Putamen (tissue), 1 donor: ENCODE data around the gene PCNX4.

Experiments
- DNase-seq: peaks from one replicate; pipeline ENCODE4 v3.0.0-alpha.2; 2016; ENCODE audit warnings: low spot score

Gene PCNX4

DNA sequence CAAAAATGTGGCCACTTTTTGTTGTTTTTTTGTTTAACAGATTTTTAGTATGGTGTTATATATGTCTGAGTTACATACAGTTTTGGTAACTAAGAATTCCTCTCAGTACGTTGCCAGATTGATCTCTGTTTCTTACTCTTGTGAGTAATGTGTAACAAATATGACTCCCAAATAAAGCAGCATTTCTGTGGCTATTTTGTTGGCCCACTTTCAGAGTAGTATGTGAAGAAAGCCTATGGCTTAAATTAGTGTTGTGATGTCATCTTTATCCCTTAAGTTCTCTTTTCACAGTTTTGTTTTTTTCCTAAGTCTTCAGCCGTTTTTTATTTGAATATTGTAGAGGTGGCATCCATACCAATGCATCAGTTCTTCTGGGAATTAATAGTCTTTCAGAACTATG lies 10.7 kb downstream of the PCNX4 start:
- no peak for DNase-seq

DNA sequence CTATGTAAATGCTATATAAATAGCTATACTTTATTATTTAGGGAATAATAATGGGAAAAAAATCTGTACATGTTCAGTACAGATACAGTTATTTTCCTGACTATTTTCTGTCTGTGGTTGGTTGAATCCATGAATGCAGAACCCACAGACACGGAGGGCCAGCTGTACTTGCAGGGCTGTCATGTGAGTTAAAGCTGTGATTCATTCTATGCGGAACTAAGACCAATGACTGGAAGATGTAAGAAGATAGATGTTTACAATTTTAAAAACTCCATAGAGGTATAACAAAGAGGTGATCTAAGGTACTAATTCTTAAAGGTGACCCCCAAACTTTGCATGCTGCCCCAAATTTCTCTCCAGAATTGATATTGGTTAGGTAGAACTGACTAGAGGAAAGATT lies 14.6 kb downstream of the PCNX4 start:
- peak; percentile 35 for DNase-seq

DNA sequence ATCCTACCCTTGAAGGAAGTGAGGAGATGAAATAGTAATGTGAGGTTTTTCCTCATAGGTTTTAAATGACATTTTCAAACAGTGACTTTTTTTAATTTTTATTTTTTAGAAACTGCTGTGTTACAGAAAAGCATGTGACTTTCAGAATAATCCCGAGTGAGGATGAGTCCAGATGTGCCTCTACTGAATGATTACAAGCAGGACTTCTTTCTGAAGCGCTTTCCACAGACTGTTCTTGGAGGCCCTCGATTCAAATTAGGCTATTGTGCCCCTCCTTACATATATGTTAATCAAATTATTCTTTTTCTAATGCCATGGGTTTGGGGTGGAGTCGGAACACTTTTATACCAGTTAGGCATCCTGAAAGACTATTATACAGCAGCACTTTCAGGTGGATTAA lies 15.8 kb downstream of the PCNX4 start:
- DNase-seq = no peak

DNA sequence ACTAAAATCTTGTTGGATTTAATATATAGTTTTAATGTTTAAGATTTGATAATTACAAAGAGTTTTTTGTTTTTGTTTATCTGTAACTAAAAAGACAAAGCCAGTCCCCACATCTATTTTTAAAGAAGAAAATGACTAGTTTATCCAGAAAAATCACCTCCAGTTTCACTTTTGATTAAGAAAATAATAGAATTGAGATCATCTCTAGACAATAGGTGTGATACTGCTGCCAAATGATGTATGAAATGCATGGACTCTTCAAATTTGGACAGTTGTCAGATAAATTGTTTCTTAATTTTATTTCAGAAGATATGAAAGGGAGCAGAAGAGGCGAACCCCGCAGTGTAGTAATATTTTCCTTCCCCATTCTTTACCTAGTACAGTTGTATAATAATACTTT lies 20.0 kb downstream of the PCNX4 start:
- DNase-seq = no peak

DNA sequence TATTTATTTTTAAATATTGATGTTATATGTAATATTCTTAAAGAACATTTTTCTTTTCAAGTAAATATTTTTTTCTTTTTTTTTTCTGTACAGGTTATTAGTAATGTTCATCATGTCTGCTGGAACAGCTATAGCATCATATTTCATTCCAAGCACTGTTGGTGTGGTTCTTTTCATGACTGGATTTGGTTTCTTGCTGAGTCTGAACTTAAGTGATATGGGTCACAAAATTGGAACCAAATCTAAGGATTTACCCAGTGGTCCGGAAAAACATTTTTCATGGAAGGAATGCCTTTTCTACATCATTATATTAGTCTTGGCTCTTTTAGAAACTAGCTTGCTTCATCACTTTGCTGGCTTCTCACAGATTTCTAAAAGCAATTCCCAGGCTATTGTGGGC lies 23.2 kb downstream of the PCNX4 start:
- no peak for DNase-seq

DNA sequence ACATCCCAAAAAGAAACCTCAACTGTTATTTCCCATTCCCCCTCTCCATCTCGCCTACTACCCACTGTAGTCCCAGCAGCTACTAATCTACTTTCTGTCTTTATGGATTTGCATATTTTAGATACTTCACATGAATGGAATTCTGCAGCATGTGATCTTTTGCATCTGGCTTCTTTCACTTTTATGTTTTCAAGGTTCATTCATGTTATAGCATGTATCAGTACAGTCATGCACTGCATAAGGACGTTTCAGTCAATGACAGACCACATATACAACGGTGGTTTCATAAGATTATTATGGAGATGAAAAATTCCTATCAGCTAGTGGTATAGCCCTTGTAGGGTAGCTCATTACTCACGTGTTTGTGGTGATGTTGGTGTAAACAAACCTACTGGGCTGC lies 24.5 kb downstream of the PCNX4 start:
- no peak for DNase-seq

DNA sequence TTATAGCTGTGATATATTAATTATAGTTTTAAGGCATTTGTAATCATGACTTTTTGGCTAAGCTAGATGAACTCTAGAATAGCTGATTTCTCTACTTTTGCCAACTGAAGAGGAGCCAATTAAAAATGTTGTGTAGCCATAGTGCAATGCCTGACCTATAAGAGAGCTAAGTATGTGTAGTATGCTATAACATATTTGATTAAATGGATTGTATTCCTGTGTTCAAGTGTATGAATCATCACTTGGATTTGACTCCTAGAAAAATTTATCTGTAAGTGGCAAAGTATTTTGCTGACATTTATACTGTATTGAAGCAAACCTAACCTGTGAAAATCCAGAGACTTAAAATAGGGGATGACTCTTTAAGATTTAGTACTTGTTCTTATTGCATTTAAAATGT lies 34.2 kb downstream of the PCNX4 start:
- no peak for DNase-seq

DNA sequence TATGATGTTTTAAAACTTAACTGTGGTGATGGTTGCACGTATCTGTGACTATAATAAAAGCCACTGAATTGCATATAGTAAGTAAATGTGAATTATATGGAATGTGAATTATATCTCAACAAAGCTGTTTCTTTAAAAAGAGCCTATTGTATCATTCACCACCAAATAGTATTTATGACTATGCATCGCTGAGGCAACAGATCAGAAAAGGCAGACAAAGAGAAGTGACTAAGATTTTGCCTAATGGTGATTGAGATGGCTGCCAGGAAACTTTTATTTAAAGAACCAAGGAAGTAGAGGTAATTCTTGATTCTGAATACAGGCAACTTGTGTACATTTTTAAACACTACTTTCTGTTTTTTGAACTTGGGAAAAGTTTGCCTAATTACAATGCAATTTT lies 41.8 kb downstream of the PCNX4 start:
- DNase-seq = no peak

DNA sequence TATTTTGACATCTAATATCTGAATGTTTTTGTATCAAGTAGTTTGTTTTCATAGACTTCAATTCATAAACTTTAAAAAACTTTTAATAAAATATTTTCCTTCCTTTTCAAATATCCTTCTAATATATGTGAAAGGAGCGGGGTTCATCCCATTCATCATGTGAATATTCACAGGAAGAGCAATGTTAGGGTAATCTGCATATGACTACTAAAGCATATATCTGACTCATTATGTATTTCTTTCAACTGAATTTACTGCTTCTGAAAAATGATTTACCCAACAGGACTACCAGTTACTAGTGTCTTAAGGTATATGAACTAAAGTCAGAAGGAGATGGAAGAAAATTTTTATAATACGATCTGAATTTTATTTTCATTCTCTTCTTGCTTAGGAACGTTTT lies 43.0 kb downstream of the PCNX4 start:
- no peak for DNase-seq

DNA sequence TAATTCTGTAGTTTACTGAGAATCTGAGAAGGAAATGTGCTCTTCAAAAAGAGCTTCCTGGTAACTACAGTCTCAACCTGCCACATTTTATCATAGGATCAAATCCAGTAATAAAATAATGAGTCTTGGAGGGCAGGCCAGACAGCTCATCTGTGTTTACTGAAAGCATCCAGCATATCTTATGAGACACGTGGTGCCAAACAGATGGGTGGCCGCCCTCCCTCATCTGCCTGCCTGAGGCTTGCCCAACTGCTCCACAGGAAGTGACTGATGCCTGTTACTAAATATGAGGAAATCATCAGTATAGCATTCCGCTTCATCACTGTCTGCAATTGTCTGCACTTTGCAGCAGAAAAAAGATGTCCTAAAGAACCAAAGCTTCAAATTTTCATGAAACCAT lies 60.0 kb downstream of the PCNX4 start:
- DNase-seq = peak; percentile 64

DNA sequence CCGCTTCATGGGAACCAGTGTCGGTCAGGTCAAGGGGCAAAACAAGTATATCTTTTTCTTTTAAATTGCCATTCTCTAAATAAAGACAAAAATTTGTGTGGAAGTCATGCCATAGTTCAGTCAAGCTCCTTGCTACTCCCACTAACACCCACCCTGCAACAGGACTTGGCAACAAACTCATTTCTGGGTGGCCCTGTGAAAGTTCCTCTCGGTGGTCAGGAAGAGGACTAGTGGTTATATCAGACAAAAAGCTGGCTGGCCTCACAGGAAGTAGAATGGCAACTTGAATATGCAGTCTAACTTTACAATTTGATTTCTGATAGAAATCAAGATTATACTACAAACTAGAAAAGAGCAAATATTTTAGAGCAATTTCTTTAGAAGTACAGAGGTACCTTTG lies 62.3 kb downstream of the PCNX4 start:
- DNase-seq = no peak

DNA sequence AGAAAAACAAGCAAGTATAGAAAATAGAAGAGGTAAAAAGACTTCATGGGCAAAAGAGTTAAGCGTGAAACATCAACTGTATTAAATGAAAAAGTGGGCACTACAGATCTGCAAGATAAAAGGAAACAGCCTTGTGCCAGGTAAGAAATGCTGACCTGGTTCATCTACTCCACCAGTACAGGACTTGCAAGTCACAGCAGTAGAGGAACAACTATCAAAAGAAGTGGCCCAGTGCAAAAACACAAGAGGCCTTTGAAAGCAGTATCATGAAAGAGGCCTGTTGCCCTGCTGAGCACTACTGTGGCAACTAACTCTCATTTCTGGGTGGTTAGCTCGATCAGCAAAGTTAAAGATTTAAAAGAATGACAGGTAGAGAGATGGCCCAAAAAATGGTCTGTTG lies 62.9 kb downstream of the PCNX4 start:
- no peak for DNase-seq

DNA sequence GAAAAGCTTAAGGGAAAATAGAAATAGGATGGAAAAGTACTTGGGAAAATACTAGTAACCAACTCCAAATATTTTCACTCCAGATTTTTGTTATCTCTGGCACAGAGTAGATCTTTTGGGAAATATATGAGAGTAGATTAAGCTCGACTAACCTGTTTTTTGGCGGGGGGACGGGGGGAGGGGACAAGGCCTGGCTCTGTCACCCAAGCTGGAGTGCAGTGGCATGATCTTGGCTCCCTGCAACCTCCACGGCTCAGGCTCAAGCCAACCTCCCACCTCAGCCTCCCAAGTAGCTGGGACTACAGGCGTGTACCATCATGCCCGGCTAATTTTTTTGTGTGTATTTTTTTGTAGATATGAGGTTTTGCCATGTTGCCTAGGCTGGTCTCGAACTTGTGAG lies 68.7 kb downstream of the PCNX4 start:
- DNase-seq = no peak

DNA sequence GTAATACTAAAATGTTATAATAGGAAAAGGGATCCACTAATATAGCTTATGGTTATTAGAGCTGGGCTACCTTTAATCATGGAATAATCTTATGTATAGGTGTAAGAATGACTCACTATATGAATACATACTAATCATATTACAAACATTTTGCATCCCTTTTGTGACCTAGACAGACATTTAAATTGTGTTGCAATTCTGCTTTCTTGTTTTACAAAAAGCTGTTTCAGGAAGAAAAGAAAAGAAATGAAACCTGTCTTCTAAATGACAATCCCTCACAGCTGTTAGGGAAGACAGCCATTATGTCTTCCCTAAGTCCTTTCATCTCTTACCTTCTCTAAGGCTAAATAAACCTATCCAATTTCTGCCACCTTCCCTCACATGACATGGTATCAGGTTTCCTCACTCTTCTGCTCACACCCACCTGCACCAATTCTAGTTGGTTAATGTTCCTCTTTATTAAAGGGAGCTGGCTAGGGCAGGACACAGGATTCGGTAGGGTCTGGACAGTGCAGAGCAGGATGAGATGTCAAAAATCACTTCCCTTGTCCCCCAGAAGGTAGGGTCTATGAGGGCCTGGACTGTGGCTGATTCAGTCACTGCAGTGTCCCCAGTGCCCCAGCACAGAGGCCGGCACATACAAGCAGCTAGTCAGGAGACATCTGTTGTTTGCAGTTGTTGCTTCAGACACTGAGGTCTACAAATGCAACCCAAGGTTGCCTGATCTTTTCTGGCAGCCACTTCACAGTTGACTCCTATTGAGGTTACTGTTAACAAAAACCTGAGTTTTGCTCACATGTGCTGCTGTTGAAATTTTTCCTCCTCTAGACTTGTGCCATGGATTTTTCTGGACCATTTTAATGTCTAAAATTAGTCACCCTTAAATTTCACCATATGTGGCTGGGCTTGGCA lies 69.7 kb downstream of the PCNX4 start:
- no peak for DNase-seq

DNA sequence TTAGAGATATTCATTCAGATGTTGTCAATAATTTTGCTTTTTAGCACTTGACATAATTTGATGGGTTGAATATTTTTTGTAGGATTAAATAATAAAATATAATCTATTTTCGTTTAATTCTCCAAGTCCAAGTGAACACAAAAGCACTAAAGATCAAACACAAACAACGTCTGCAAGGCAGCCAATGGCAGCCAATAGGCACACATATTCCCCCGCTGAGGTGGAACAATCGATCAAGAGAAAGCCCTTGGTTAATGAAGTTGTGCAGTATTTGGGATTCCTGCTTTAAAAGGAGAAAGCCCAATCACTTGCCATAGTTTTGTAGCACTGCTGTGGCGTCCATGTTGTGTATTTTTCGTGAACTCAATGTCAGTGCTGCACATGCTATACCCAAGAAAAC lies 72.0 kb downstream of the PCNX4 start:
- no peak for DNase-seq

DNA sequence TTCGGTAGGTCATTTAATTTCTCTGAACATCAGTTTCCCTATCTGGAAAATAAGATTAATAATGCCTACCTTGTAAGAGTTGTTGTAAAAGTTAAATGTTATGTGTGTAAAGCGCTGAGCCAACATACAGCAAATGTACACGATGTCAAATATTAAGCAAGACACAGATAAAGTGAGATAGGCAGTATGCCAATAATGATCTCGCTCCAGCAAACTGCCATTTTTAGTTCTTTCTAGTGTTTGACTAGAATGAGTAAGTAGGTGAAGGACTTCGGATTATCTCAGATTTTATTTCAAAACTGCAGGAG lies 72.6 kb downstream of the PCNX4 start:
- no peak for DNase-seq

DNA sequence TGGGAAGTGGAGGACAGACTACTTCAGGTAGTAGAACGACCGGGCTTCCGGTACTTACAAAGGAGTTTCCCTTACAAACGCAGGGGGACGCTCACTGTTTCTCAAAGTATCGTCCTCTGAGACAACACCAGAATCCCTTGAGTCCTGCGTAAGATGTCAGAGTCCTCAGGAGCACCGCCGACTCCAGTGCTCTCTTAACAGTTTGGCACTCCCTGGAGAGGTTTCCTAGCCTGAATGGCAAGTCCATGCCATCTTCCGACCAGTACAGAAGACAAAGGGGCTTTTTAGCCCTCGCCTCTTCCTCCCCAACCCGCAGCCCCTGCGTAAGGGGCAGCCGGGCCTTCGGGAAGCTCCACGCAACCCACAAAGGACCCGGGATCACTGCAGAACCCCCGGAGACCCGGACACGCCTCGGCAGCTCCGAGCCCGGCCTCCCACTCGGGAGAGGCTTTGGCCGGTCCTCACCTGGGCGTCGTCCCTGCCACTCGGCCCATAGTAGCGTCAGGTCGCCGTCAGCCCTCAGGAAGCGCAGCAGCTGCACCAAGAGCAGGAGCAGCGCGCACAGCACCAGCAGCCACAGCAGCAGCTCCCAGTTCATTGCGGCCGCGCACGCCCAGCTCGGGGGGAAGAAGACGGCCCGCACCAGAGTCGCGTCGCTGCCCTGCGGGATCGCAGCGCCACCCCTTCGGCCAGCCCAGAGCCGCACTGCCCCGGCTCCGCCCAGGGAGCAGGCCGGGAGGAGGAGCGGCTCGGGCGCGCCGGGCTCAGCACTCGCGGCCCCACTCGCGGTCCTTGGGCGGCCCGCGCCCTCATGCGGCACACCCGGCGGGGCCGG lies 73.2 kb downstream of the PCNX4 start, which contains the start of gene DHRS7:
Gene DHRS7, minus strand, starts transcription at position 687 of the 835 bp plus-strand sequence. Its CDS starts 89 bp downstream, at position 598.
- DNase-seq = peak; percentile 87

DNA sequence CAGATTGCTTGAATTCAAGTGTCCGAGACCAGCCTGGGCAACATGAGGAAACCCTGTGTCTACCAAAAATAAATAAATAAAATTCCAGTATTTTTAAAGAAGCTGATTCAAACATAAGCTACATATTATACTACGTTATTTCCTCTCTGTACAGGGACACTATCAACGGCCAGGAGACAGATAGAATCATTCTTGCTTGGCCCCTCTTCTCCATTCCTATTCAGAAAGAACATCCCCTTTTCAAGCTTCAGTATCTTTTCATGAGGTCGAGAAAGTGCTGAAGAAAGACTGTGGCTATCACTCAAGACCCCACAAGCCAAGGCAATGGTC lies 73.8 kb downstream of the PCNX4 start:
- DNase-seq = no peak

DNA sequence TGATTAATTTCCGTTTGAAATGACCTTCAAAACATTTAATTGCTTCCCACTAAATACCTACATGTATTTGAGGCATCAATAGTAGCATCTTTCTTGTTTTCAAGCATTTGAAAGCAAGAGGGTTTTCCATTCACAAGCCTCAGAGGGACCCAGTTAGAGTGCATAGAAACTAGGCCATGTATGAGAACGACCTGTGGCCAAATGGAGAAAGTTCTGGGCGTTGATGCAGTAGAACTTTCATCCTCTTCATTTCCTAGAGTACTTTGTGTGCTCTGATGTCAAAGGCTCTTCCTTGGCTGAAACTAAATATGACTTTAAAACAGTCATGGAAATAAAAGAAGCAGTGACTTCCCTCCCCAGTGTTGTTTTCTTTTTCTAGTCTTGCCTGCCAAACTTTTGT lies 74.4 kb downstream of the PCNX4 start:
- no peak for DNase-seq

DNA sequence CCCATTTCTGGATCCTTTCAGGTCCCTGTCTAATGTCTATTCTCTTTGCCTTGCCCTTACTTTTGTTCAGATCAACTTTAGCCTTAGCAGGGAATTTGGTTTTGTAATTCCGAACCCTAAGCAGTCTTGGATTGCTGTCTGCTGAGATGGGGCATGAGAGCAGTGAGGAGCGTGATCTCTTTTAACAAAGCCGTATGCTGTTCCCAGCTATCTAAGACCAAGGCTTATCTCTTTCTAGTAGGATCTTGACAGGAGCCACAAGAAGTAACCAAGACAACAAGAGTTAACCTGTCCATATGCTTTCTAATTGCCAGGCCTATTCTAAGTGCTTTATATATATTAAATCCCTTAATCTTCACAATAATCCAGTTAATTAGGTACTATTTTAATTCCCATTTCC lies 78.0 kb downstream of the PCNX4 start:
- DNase-seq = no peak

DNA sequence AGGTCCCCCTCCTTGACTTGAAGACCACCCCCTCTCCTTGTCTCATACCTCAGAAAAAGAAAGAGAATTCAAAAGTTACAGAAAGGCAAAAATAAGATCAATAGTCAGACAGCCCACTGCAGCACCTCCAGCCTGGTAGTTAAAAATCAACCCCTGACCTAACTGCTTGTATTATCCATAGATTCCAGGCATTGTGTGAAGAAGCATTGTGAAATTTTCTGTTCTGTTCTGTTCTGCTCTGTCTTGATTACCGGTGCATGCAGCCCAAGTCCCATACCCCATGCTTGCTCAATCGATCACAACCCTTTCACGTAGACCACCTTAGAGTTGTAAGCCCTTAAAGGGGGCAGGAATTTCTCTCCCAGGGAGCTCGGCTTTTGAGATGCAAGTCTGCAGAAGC lies 79.2 kb downstream of the PCNX4 start:
- DNase-seq = no peak

DNA sequence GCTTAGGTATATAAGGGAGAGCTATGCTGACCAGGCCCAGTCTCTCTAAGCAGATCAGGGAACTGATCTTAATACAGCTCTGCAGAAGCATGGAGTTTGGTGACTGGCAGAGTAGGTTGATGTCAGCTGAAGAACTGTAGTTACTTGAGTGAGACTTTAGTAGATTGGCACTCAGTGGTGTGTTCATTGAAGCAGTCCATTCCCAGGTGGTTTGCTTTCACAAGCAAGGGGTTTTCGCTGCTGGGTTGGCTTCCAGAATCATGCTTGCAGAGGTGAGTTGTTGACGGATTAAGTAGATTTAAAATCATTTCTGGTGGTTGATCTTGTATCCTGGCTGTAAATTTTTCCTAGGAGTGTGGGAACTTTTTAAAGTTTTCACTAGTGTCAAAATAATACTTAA lies 80.0 kb downstream of the PCNX4 start:
- DNase-seq = no peak
